OCI-LY7 (cell line): Measurements from ENCODE around the gene HSD3B2.

ENCODE experiments used
- EZH2phosphoT487 ChIP-seq: fragments of 200-600 bp; sonication (generic); IDR thresholded peaks from 2 replicates; pipeline ENCODE4 v1.6.1; 2018; ENCODE audit warnings: low read depth, borderline replicate concordance, mild to moderate bottlenecking, mixed run types, antibody characterized with exemption, low read length, moderate library complexity, mixed read lengths
- TF ChIP-seq, protein P1 (sequence below): fragments of 200-600 bp; sonication (generic); conservative IDR thresholded peaks from 2 replicates; pipeline ENCODE4 v1.5.1; 2014; ENCODE audit warnings: mild to moderate bottlenecking, antibody characterized with exemption, low read length, moderate library complexity, mixed read lengths

DNA sequence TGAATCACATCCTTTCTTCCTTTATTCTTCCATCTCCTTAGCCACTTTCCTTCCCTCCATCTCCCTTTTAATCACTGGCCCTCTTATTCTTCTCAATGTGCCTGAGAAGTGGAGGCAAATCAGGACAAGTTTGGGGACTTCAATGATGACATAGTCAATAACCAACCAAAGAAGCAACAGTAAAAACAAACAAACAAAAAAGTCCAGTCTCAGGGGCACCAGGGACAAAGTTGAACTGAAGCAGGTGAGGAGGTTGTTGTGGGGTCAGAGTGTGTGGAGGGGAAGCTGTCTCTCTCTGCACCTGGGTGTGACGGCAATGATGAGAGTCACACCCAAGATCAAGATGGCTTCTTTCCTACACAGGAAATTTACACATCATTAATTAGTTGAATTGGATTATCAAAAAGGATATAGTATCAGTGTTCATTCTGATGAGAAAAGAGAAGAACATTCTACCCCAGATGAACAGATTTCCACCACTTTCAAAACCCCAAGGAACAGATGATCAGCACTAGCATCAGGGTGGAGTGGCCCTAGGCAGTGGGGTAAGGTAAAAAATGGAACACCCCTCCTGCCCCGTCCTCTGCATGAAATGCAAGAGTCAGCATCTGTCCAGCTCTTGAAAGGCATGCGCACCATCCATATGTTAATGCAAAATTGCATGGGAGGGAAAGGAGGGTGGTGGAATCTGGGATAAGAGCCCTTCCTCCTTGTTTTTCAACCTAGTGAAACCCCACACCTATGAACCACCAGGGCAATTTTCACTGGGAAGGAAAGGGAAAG lies 32.6 kb downstream of the HSD3B2 start:
- TF ChIP-seq, protein P1, sequence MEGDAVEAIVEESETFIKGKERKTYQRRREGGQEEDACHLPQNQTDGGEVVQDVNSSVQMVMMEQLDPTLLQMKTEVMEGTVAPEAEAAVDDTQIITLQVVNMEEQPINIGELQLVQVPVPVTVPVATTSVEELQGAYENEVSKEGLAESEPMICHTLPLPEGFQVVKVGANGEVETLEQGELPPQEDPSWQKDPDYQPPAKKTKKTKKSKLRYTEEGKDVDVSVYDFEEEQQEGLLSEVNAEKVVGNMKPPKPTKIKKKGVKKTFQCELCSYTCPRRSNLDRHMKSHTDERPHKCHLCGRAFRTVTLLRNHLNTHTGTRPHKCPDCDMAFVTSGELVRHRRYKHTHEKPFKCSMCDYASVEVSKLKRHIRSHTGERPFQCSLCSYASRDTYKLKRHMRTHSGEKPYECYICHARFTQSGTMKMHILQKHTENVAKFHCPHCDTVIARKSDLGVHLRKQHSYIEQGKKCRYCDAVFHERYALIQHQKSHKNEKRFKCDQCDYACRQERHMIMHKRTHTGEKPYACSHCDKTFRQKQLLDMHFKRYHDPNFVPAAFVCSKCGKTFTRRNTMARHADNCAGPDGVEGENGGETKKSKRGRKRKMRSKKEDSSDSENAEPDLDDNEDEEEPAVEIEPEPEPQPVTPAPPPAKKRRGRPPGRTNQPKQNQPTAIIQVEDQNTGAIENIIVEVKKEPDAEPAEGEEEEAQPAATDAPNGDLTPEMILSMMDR, result no peak
- no peak for TF ChIP-seq EZH2phosphoT487
